Gastroesophageal sphincter (tissue), 3 donors: ENCODE measurements around the gene CSNK1G2.

Source experiments
- CTCF ChIP-seq, 4 experiments: fragments of 200-600 bp in 2 of 4; fragments of 450-650 bp in 2 of 4; sonication (generic) in 1 of 4; IDR thresholded peaks; one replicate each; pipeline ENCODE4 v1.5.1; 2017 to 2019; ENCODE audit warnings: antibody characterized with exemption in 4 of 4, mild to moderate bottlenecking in 2 of 4, moderate library complexity in 2 of 4
- EP300 ChIP-seq: sonication (generic); formaldehyde crosslinking; IDR thresholded peaks from one replicate; pipeline ENCODE4 v1.6.1; 2017; ENCODE audit warnings: antibody characterized with exemption, mild to moderate bottlenecking
- POLR2A ChIP-seq, 2 donors: fragments of 450-650 bp; IDR thresholded peaks; one replicate each; pipeline ENCODE4 v1.6.1; 2017; ENCODE audit warnings: antibody characterized with exemption in 2 of 2, mild to moderate bottlenecking in 2 of 2, moderate library complexity in 1 of 2
- POLR2AphosphoS5 ChIP-seq: sonication (generic); formaldehyde crosslinking; IDR thresholded peaks from one replicate; pipeline ENCODE4 v1.6.1; 2017; ENCODE audit warnings: antibody characterized with exemption

- TF ChIP-seq CTCF (IDR thresholded peaks at IDR 0.05) (no peak), POLR2AphosphoS5 (no peak), POLR2A (IDR thresholded peaks at IDR 0.05) (no peak), EP300 (no peak)
These were observed 8.6 kb upstream of the CSNK1G2 start for GRCh38 chr19:1932395-1932794.
